GM18909 (cell line): Measurements from ENCODE around the gene DLGAP1.

Source experiments
- ATAC-seq: cut with Tn5 transposase; IDR thresholded peaks from one replicate; pipeline ENCODE4 v1.9.1; 2021; ENCODE audit warnings: mild to moderate bottlenecking; ENCODE audit not compliant: unreplicated experiment, poor library complexity

DLGAP1 gene

DNA sequence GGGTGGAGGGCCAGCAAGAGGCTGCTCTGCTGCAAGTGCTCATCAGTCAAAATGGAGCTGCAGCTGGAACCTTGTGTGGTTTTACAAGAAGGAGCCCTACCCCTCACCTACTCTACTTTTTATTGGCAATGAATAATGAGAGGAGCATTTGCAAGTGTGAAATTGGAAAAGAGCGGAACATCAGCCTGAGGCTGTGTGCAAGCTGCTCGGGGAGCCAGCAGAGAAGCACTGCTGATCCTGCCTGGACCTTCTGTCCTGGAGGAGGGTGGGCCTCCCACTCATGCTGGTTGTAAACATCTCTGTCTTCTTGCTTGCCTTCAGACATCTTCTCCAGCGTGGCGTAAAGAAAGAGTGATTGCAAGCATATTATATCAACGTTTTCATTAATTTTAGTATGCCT is 256.2 kb downstream of the DLGAP1 start:
- no peak for ATAC-seq

DNA sequence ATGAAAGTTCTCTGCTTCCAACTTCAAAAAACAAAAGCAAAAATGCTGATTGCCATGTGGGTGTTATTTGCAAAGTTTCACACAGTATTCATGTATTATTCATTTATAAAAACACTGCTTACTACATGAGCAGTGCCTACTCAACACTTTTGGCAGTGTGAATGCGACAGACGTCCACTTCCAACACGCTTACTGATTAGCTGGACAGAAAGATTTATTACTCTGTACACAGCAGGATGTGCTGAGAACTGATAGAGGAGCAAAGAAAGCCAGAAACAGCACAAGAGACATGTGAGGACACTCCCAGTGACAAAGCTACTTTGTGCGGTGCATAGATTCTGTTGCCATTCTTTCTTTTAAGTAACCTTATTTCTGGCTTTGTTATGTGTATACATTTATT is 258.8 kb downstream of the DLGAP1 start:
- no peak for ATAC-seq

DNA sequence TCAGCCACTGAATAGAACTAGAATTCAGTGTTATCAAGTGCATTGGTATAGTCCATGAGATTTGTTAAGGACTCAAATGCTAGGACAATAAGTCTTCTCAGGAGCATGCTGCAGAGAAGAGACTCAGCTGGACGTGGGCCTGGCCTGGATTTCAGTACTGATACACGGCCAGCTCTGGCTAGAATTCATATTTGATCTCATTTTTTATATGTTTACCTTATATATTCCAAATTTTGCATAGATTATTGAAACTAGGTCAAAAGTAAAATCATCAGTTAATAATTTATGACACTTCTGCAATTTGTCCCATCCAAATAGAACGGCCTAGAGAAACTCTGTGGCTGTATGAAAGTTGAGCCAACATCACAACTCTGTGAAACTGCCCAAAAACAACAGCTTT is 262.0 kb downstream of the DLGAP1 start:
- no peak for ATAC-seq

DNA sequence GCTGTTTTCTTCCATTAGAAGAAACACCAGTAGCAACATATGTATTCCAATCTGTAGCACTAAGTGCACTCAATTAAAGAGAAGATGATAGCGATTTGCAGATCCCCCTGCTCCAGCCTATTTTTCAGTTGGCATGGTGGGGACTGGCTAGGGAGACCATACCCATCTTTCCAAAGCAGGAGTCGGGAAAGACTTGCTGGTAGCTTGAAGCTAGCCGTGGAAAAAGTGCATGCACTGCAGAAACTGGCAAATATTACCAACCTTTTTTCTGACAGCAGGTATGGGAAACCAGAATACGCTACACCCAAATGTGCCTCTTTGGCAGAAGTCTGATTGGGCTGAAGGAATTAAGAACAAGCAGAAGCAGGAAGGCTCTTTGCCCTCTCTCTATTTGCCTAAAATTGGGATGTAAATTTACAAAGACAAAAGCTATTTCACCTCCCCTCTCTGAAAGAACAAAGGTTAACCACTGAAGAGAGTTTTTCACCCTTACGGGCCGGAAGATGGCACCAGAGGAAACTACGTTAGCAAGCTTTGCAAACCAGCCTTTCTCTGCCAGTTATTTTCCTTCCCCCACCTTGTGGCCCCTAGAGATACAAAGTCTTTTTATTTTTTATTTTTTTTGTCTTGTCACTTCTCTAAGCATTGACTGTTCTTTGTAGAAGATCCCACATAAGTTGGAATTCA is 273.1 kb downstream of the DLGAP1 start:
- no peak for ATAC-seq

DNA sequence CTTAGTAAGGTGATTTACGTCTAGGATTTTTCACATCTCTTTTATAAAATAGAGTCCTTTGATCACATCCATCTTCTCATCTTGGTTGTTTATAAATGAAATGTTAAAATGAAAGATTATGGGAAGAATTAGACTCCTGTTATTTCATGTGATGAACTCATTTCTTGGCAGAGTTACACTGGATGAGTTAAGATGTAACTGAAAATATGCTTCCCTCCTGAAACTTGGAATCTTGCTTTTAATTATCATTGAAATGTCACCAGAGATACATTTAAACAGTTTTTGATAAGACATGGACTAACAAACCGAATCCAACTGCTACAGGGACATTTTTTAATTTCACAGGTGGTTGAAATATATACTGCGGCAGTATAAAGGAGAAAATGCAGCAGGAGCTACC is 274.0 kb downstream of the DLGAP1 start:
- ATAC-seq: no peak

DNA sequence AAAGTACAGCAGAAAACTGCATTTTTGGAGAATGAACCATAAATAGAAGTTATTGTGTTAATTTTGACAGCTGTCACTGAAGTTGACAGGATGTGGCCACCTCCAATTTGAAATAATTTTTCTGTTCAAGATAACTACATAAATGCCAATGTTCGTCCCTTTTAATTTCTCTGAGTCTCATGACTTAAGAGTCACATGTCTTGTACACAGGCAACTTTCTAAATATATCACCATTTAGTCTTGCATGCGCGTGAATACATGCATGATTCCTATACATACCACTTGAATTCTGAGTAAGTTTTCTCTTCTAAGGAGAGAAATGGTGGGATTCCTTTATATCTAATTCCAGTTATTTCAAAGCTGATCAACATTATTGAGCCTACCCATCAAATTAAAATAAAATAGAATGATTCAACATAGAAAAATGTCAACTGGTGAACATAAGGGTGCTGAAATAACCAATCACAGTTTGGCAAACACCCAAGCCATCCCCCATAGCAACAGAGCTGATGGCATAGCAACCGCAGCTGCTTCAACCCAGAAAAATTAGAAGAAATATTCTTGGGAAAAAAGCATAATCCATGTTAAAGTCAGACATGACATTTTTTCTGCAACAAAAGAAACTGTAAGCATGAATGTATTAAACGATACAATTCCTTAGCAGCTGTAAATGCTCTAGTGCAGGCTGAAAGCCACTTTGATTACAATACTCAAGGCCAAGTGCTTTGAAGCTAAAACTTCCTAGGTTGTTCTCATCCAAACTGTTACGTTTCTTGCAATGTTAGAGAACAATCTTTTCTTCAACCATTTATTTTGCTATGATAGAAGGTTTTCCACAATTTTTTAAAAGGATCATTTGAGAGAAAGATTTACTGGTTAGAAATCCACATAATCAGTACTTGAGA is 282.7 kb downstream of the DLGAP1 start:
- no peak for ATAC-seq

DNA sequence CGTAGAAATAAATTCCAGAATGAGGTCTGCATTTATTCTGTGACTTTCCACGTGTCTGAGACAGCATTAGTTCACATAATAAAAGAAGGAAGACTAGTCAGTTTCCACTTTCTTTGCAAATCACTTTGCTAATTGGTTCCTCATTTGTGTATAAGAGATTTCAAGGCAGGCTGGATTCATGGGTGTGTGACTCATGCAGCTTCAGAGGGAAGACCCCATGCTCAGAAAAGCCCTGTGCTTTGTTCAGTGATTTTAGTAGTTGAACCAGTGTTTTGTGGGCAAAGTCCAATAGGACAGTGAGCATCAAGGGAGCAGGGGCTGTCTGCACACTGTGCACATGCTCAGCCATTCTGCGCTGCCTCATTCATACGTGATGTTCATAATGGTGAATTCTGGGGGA is 297.8 kb downstream of the DLGAP1 start:
- no peak for ATAC-seq

DNA sequence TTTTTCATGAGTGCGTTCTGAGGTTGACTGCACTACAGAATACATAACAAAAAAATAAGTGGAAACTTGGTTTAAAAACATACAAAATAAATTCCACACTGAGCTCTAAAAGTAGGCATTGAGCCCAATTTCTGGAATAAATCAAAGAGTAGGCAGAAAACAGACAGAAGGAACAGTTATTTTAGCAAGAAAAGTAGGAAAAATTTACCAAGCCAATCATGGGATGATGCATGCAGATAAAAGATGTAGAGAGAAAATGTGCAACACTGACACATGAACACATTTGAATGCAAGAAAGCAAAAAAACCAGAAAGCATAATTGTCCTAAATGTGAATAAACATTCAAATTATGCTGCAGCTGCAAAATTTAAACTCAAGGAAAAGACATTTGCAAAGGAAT is 308.3 kb downstream of the DLGAP1 start:
- no peak for ATAC-seq

DNA sequence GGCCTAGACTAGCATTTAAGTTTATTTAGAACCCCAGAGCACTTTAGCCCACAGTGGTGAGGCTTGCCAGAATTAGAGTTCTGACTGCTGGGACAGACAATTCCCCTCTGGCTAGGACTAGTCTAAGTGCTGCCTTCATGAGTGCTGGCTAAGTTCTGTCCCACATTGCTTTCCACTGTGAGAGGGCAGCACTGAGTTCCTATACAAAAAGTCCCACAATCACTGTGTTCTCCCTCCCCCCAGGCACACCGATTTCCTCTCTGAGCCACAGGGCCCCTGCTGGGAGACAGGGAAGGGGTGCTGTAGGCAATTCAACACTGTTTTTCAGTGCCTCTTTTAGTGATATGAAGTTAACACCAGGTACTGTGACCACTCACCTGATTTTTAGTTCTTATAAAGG is 310.9 kb downstream of the DLGAP1 start:
- ATAC-seq: no peak

DNA sequence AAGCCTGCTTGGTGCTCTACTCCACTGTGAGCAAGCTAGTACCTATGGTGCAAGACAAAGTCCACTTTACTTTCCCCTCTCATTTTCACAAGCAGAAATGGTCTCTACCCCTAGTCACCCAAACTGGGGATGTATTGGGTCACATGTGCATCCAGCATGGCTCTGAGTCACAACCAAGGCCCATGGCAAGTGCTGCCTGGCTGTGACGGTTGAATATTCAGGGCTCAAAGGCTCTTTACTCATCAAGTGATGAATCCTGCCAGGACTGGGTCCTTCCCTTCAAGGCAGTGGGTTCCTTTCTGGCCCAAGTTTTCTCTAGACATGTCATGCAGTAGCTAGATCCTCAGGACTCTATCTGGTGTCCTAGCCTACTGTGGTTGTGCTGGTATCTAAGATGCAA is 311.5 kb downstream of the DLGAP1 start:
- ATAC-seq: no peak

DNA sequence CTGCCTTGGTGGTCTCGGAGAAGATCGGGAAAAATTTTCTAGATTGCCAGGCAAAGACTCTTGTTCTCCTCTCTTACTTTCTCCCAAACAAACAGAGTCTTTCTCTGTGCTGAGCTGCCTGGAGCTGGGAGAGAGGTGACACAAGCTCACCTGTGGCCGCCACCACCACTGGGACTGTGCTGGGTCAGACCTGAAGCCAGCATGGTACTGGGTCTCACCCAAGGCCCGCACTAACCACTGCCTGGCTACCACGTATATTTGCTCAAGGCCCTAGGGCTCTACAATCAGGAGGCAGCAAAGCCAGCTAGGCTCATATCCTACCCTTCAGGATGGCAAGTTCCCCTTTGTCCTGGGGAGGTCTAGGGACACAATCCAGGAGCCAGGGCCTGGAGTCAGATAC is 312.2 kb downstream of the DLGAP1 start:
- no peak for ATAC-seq

DNA sequence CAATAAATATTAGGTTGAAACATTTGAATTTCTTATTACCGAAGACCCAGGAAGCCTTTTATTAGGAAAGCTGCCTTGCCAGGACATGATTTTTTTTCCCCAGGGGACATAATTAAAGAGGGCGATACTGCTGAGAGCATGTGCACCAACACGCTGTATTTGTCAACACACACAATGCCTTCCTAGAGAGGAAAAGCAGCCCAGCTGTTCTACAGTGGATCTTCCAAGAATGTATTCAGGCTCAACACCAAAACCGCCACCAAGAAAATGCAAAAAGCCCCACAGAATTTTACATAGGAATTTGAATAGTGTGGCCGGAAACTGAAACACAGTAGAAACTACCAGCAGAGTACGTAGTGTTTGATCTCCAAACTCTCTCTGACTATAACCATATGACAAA is 320.4 kb downstream of the DLGAP1 start:
- no peak for ATAC-seq

DNA sequence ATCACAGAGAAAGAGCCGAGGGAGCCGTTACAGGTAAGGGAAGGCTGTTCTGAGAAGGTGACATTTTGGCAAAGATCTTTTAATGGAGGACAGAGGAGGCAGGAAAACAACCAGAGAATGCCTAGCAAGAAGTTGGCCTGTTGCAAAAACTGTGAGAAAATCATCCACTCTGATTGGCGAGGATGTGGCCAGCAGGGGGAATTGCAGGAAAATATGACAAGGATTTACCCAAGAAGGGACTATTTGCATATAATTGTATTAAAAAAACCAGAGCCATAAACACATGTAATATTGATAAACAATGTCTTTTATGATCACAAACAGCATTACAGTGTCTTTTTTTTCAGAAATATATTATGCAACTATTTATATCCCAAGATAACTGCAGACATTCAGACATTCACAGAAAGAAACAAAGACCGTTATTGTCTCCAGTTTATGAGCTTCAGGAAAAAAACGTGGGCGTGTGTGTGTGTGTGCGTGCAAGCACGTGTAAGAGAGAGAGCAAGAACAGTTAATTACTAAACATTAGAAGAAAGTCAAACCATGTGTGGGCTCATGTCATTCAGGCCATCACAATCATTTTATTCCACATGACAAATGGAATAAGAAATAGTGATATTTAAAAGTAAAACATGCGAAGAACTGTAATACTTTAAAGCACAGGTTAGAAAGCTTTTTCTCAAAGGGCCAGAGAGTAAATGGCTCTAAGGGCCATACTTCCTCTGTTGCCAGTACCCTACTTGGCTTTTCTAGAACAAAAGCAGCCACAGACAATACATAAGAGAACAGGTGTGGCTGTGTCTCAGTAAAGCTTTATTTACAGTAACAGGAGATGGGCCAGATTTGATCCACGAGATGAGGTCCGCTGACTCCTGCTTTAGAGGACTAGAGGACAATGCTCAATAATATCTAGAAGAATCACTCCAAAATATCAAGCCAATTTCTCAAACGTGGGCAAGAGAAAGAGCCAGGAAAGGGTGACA is 324.1 kb downstream of the DLGAP1 start:
- ATAC-seq: no peak

DNA sequence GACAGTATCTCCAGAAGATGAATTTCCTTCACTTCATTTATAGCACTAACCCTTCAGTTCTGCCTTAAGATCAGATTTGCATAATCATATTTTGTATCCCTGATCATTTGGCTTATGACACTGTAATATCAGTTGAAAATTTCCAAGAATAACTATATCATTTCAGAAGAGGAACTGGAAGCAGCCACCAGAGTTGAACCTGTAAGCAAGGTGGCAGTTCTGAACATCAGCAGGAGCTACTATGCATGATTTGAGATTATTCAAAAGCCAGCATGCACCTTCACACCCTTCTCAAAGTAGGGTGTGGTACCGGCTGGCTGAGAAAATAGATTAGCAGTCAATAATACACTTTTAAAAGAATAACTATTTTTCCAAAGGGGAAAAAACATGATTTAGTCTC is 328.2 kb downstream of the DLGAP1 start:
- no peak for ATAC-seq

DNA sequence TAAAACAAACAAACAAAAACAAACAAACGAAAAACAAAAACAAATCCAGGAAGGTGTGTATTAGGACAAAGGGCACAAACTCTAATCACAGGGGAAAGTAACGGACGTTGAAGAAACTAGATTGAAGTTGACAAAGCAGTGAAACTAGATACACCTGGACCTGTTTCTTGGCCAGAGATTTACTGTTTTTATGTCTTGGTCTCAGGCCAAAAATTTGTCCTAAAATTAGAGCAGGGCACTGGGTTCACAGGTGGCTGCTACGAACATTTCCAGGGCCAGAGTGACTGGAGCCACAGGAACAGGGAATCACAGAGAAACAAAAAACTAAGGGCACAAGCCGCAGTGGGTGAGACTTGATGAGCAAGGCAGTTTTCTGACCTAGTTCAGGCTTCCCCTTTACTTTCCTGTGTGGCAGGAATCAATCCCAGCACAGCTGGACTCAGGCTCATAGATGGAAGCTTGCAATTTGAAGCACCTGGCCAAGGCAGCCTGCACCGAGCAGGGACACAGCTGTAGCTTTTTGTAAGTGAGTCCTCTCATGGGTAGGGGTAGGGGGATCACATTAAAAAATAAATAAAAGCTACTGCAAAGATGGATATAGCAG is 329.4 kb downstream of the DLGAP1 start:
- no peak for ATAC-seq

DNA sequence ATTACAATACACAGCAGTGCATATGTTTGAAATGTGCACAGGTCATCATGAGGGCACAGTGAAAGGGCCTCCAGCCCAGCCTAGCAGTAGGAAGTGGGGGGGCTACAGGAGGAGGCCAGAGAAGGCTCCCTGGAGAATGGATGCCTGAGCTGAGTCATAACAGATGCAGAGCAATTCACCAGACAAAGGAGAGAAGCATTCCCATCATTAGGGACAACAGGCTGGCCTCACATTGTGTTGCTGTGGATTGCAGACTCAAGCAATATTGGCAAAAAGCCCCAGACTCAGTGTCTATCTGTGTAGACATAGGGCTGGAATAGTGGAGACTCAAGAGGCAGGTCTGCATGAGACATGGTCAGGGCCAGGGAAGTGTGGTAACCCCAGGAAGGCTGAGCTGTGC is 329.9 kb downstream of the DLGAP1 start:
- ATAC-seq: no peak

DNA sequence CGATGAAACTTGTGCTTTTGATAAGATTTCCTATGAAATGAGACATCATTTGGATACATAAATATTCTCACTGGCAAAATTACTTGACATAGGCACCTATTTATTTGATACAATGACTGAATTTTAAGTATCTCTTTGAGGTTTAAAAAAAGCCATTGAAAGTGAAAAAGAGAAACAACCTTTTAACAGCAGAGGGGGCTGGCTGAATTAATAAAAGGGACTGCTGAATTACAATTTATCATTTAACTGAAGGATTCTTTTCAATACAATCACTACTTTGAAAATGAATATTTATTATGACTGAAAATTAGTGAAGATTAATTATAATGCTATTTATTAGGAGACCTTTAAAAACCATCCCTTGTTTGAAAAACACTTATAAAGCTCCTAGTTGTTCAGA is 335.3 kb downstream of the DLGAP1 start:
- ATAC-seq: no peak

DNA sequence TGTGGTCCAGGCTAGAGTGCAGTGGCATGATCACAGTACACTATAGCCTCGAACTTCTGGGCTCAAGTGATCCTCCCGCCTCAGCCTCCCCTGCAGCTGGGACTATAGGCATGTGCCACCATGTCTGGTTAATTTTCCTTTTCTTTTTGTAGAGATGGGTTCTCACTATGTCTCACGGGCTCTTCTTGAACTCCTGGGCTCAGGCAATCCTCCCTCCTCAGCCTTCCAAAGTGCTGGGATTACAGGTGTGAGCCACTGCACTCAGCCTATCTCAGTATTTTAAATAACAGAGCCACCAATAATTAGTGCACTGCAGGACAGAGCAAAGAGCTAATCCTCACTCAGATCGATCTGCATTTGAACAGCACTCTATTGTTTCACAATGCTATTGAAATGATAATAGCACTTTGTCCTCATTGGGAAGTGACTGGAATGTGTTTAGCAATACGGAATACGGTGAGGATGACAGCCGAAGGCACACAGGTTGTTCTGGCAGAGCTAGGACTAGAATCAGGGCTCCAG is 335.9 kb downstream of the DLGAP1 start:
- ATAC-seq: no peak

DNA sequence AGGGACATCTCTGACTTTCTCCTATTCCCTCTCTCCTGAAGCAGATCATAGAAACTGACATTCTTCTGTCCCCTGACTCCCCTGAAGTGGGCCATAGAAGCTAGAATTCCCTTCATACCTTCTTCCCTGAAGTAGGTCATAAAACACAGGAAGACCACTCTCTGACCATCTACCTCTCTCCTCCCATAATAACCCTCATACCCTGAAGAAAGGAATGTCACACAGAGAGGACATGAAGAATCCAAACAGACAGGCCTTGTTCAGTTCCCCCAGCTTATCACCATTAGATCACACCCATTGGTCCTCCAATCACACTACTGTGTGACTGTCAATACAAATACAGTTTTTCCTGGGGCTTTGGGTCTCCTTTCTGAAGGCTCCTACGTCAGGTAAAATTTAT is 347.1 kb downstream of the DLGAP1 start:
- no peak for ATAC-seq

DNA sequence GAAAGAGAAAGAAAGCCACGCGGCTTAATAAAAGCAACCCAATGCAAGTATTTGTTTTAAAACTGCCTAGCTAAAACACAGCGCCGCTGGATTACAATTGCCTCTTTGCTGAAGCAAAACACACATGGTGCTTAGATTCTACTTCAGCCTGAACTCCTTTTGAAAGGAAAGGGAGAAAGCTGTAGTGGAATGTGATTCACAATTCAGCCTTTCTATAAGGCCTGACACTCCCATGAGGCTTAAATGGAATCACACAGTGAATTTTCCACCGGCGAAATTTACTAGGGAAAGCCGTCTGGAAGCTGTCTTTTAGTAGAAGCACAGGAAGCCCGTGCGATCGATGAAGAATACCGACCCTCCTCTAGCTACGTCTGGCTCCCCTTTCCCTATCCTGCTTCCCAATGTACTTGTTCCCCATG is 348.0 kb downstream of the DLGAP1 start:
- ATAC-seq: no peak
